GM21529 (cell line): ENCODE measurements around the gene TACC2.
"Not testable (repeated sequence)": the region's sequence is repeated elsewhere in the genome, so short reads cannot be mapped to it uniquely, and the experiment has no call there.

Experiments
- ATAC-seq: cut with Tn5 transposase; IDR thresholded peaks from one replicate; pipeline ENCODE4 v1.9.1; 2021; ENCODE audit not compliant: unreplicated experiment

The TACC2 gene

GRCh38 chr10:122057841-122058413 is 69.0 kb downstream of the TACC2 start:
- no peak for ATAC-seq

- ATAC-seq: no peak
Measured at GRCh38 chr10:122060250-122060649, 71.3 kb downstream of the TACC2 start.

- ATAC-seq: no peak
Measured at GRCh38 chr10:122062831-122063674, 74.1 kb downstream of the TACC2 start.

GRCh38 chr10:122066337-122066939 is 77.5 kb downstream of the TACC2 start:
- ATAC-seq: not testable (repeated sequence)

GRCh38 chr10:122068844-122069243 is 79.9 kb downstream of the TACC2 start:
- no peak for ATAC-seq

GRCh38 chr10:122072491-122072890 is 83.5 kb downstream of the TACC2 start:
- ATAC-seq: no peak

- ATAC-seq: no peak
Measured at GRCh38 chr10:122073508-122073907, 84.5 kb downstream of the TACC2 start.

- ATAC-seq: no peak
Measured at GRCh38 chr10:122075171-122075570, 86.2 kb downstream of the TACC2 start.

GRCh38 chr10:122075876-122076275 is 86.9 kb downstream of the TACC2 start:
- ATAC-seq: not testable (repeated sequence)

GRCh38 chr10:122077311-122077875 is 88.4 kb downstream of the TACC2 start:
- no peak for ATAC-seq

- ATAC-seq: no peak
Measured at GRCh38 chr10:122078326-122078725, 89.4 kb downstream of the TACC2 start.

GRCh38 chr10:122078965-122079795 is 90.2 kb downstream of the TACC2 start:
- no peak for ATAC-seq

- ATAC-seq: no peak
Measured at GRCh38 chr10:122082616-122083477, 93.9 kb downstream of the TACC2 start.

GRCh38 chr10:122083478-122084025 is 94.6 kb downstream of the TACC2 start:
- no peak for ATAC-seq

- no peak for ATAC-seq
Measured at GRCh38 chr10:122084286-122085041, 95.5 kb downstream of the TACC2 start.

GRCh38 chr10:122085423-122085911 is 96.5 kb downstream of the TACC2 start:
- ATAC-seq: no peak

GRCh38 chr10:122086416-122087240 is 97.7 kb downstream of the TACC2 start:
- ATAC-seq: no peak

- no peak for ATAC-seq
Measured at GRCh38 chr10:122087436-122087835, 98.5 kb downstream of the TACC2 start.
